ENCODE measurements around the gene SEC22A. TPM values are rescaled to one million over a fixed set of nuclear protein-coding genes. Genes with fewer than 3 reads are reported as not detected.

SEC22A gene
- total and polyA plus RNA-seq, 10 of the 15 experiments (the other 5 are each of a cell fraction or from before 2014, with no cell fraction given): 19.3 to 70.3 (median 36.7) TPM

- TF ChIP-seq PBX3 (IDR thresholded peaks at IDR 0.05; ENCODE audit: insufficient replicate concordance, low read depth, low read length) (no peak), IRF4 (IDR thresholded peaks at IDR 0.05; ENCODE audit: low read depth, low read length) (no peak), ZBED1 (IDR thresholded peaks at IDR 0.05; ENCODE audit: borderline replicate concordance) (no peak), SP1 (IDR thresholded peaks at IDR 0.05; ENCODE audit: low read depth, low read length) (no peak)
- TF ChIP-seq, protein P1, sequence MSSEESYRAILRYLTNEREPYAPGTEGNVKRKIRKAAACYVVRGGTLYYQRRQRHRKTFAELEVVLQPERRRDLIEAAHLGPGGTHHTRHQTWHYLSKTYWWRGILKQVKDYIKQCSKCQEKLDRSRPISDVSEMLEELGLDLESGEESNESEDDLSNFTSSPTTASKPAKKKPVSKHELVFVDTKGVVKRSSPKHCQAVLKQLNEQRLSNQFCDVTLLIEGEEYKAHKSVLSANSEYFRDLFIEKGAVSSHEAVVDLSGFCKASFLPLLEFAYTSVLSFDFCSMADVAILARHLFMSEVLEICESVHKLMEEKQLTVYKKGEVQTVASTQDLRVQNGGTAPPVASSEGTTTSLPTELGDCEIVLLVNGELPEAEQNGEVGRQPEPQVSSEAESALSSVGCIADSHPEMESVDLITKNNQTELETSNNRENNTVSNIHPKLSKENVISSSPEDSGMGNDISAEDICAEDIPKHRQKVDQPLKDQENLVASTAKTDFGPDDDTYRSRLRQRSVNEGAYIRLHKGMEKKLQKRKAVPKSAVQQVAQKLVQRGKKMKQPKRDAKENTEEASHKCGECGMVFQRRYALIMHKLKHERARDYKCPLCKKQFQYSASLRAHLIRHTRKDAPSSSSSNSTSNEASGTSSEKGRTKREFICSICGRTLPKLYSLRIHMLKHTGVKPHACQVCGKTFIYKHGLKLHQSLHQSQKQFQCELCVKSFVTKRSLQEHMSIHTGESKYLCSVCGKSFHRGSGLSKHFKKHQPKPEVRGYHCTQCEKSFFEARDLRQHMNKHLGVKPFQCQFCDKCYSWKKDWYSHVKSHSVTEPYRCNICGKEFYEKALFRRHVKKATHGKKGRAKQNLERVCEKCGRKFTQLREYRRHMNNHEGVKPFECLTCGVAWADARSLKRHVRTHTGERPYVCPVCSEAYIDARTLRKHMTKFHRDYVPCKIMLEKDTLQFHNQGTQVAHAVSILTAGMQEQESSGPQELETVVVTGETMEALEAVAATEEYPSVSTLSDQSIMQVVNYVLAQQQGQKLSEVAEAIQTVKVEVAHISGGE (CRISPR knock-in tag; IDR thresholded peaks at IDR 0.05): no peak
- TF ChIP-seq, protein P2, sequence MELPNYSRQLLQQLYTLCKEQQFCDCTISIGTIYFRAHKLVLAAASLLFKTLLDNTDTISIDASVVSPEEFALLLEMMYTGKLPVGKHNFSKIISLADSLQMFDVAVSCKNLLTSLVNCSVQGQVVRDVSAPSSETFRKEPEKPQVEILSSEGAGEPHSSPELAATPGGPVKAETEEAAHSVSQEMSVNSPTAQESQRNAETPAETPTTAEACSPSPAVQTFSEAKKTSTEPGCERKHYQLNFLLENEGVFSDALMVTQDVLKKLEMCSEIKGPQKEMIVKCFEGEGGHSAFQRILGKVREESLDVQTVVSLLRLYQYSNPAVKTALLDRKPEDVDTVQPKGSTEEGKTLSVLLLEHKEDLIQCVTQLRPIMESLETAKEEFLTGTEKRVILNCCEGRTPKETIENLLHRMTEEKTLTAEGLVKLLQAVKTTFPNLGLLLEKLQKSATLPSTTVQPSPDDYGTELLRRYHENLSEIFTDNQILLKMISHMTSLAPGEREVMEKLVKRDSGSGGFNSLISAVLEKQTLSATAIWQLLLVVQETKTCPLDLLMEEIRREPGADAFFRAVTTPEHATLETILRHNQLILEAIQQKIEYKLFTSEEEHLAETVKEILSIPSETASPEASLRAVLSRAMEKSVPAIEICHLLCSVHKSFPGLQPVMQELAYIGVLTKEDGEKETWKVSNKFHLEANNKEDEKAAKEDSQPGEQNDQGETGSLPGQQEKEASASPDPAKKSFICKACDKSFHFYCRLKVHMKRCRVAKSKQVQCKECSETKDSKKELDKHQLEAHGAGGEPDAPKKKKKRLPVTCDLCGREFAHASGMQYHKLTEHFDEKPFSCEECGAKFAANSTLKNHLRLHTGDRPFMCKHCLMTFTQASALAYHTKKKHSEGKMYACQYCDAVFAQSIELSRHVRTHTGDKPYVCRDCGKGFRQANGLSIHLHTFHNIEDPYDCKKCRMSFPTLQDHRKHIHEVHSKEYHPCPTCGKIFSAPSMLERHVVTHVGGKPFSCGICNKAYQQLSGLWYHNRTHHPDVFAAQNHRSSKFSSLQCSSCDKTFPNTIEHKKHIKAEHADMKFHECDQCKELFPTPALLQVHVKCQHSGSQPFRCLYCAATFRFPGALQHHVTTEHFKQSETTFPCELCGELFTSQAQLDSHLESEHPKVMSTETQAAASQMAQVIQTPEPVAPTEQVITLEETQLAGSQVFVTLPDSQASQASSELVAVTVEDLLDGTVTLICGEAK (IDR thresholded peaks at IDR 0.05; ENCODE audit: borderline replicate concordance): no peak
Observed at GRCh38 chr3:123307064-123307463, 105.3 kb downstream of the SEC22A start (continued).

Measured in GM12878 (cell line).